COLO668 (cell line): ENCODE results near the gene APBA1.
"Not testable (repeated sequence)": the region's sequence is repeated elsewhere in the genome, so short reads cannot be mapped to it uniquely, and the experiment has no call there.

Experiments
- DNase-seq: peaks from one replicate; lab custom pipeline; 2025; ENCODE audit not compliant: unreplicated experiment; lab: John Stamatoyannopoulos, UW

The APBA1 gene

GRCh38 chr9:69412741-69413150 lies 259.4 kb downstream of the APBA1 start:
- DNase-seq, result peak; percentile 72

GRCh38 chr9:69411931-69412740 lies 260.0 kb downstream of the APBA1 start:
- no peak for DNase-seq

- DNase-seq, result no peak
Measured at GRCh38 chr9:69411246-69411645, 260.9 kb downstream of the APBA1 start.

- DNase-seq, result not testable (repeated sequence)
Measured at GRCh38 chr9:69409936-69410335, 262.2 kb downstream of the APBA1 start.

GRCh38 chr9:69400470-69400869 lies 271.7 kb downstream of the APBA1 start:
- no peak for DNase-seq

GRCh38 chr9:69397384-69398214 lies 274.6 kb downstream of the APBA1 start:
- no peak for DNase-seq

- no peak for DNase-seq
Measured at GRCh38 chr9:69396759-69397158, 275.4 kb downstream of the APBA1 start.

GRCh38 chr9:69395718-69396117 lies 276.5 kb downstream of the APBA1 start:
- DNase-seq, result no peak

- no peak for DNase-seq
Measured at GRCh38 chr9:69393425-69393824, 278.7 kb downstream of the APBA1 start.

GRCh38 chr9:69392826-69393225 lies 279.3 kb downstream of the APBA1 start:
- no peak for DNase-seq

- DNase-seq, result no peak
Measured at GRCh38 chr9:69391946-69392345, 280.2 kb downstream of the APBA1 start.

- no peak for DNase-seq
Measured at GRCh38 chr9:69391487-69391886, 280.7 kb downstream of the APBA1 start.

GRCh38 chr9:69389437-69389995 lies 282.7 kb downstream of the APBA1 start:
- peak; percentile 67 for DNase-seq

GRCh38 chr9:69388596-69388995 lies 283.6 kb downstream of the APBA1 start:
- DNase-seq, result no peak

GRCh38 chr9:69386651-69387050 lies 285.5 kb downstream of the APBA1 start:
- DNase-seq, result no peak

- peak; percentile 44 for DNase-seq
Measured at GRCh38 chr9:69385581-69386033, 286.6 kb downstream of the APBA1 start.

- DNase-seq, result no peak
Measured at GRCh38 chr9:69382135-69382534, 290.0 kb downstream of the APBA1 start.

- no peak for DNase-seq
Measured at GRCh38 chr9:69380811-69381210, 291.4 kb downstream of the APBA1 start.

- DNase-seq, result no peak
Measured at GRCh38 chr9:69380301-69380700, 291.9 kb downstream of the APBA1 start.

GRCh38 chr9:69379270-69379982 lies 292.7 kb downstream of the APBA1 start:
- DNase-seq, result no peak

GRCh38 chr9:69377981-69378380 lies 294.2 kb downstream of the APBA1 start:
- no peak for DNase-seq
